ENCODE measurements around the gene METTL17.

The METTL17 gene

DNA sequence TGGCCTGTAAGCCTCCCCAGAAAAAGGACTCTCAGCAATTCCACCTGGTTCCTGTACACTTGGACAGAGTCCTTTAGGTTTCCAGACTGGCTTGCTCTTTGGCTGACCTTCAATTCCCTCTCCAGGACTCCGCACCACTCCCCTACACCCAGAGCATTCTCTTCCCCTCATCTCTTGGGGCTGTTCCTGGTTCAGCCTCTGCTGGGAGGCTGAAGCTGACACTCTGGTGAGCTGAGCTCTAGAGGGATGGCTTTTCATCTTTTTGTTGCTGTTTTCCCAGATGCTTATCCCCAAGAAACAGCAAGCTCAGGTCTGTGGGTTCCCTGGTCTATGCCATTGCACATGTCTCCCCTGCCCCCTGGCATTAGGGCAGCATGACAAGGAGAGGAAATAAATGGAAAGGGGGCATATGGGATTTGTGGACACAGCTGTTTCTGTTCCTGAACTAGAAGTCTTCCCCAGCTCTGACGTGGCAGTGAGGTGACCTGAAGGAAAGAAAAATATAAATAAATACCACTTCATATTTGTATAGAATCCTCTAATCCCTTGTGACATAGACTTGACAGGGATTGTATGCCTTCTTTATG lies 53.7 kb downstream of the METTL17 start:
- no peak overlapping the region for H3K27ac ChIP-seq
- peaks cover 37% of the 10 kb centered on the region for H3K27me3 ChIP-seq
- H3K36me3 ChIP-seq: no peaks in the 10 kb centered on the region
- no peak overlapping the region for H3K4me3 ChIP-seq (ENCODE audit: low read depth in 1 of 2, low read length in 1 of 2)
- H3K4me1 ChIP-seq (ENCODE audit: control insufficient read depth in 1 of 2, insufficient read depth in 1 of 2, low read depth in 1 of 2, low read length in 1 of 2): no peaks in the 10 kb centered on the region
- TF ChIP-seq, protein P1, sequence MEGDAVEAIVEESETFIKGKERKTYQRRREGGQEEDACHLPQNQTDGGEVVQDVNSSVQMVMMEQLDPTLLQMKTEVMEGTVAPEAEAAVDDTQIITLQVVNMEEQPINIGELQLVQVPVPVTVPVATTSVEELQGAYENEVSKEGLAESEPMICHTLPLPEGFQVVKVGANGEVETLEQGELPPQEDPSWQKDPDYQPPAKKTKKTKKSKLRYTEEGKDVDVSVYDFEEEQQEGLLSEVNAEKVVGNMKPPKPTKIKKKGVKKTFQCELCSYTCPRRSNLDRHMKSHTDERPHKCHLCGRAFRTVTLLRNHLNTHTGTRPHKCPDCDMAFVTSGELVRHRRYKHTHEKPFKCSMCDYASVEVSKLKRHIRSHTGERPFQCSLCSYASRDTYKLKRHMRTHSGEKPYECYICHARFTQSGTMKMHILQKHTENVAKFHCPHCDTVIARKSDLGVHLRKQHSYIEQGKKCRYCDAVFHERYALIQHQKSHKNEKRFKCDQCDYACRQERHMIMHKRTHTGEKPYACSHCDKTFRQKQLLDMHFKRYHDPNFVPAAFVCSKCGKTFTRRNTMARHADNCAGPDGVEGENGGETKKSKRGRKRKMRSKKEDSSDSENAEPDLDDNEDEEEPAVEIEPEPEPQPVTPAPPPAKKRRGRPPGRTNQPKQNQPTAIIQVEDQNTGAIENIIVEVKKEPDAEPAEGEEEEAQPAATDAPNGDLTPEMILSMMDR (IDR thresholded peaks at IDR 0.05): no peak
- no peaks in the 10 kb centered on the region for H3K9me3 ChIP-seq

DNA sequence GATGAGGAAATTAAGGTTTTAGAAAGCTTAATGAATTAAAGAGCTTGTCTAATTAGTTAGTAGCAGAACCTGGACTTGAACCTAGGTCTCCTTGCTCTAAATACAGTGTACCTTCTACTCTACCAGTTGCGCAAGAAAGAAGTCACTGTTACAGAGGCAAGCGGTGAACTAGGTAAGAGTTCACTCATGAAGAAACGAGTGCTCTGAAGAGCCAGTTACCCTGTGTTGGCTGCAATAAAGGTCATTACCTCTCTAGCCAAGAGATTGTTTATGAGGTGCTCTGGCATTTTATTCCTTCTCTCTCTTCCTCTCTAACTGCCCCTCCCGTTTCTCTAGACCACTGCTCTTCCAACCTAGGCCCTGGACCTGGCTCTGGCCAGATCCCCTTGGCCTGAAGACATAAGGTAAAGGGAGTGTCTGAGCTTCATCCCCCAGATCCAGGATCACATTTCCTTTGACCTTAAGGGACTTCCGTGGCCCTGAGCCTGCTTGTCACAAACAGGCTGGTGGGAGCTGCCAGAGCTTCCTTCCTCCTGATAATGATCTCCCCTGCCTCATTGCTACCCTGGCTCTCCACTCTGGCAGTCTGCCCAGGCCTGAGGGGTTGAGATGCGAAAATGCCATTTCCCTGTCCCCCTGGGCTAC lies 54.3 kb downstream of the METTL17 start:
- H3K4me1 ChIP-seq (ENCODE audit: control insufficient read depth in 1 of 2, insufficient read depth in 1 of 2, low read depth in 1 of 2, low read length in 1 of 2): no peaks in the 10 kb centered on the region
- no peak overlapping the region for H3K4me3 ChIP-seq (ENCODE audit: low read depth in 1 of 2, low read length in 1 of 2)
- H3K27ac ChIP-seq: no peak overlapping the region
- TF ChIP-seq, protein P1 (IDR thresholded peaks at IDR 0.05): no peak
- H3K36me3 ChIP-seq: no peaks in the 10 kb centered on the region
- H3K27me3 ChIP-seq: peaks cover 37% of the 10 kb centered on the region
- H3K9me3 ChIP-seq: no peaks in the 10 kb centered on the region

Data from neutrophil (primary cell).